GM12878 (cell line): ENCODE data around the gene PSMG3.

Source experiments
- FOS ChIP-seq: IDR thresholded peaks from 3 replicates; pipeline ENCODE4 v1.6.1; 2011; ENCODE audit warnings: borderline replicate concordance; ENCODE audit not compliant: insufficient read length; ENCODE audit errors: extremely low read depth
- FOXM1 ChIP-seq: IDR thresholded peaks from 2 replicates; pipeline ENCODE4 v1.6.1; 2012; ENCODE audit warnings: low read depth, mild to moderate bottlenecking, inconsistent platforms, low read length, moderate library complexity
- POLR2A ChIP-seq: IDR thresholded peaks from 2 replicates; pipeline ENCODE4 v1.6.1; 2011; ENCODE audit warnings: low read depth, mild to moderate bottlenecking, low read length
- TF ChIP-seq, protein P1 (sequence below): IDR thresholded peaks from 2 replicates; pipeline ENCODE4 v1.6.1; 2011; ENCODE audit warnings: low read depth, mild to moderate bottlenecking, low read length, moderate library complexity, borderline replicate concordance; ENCODE audit errors: extremely low read depth

DNA sequence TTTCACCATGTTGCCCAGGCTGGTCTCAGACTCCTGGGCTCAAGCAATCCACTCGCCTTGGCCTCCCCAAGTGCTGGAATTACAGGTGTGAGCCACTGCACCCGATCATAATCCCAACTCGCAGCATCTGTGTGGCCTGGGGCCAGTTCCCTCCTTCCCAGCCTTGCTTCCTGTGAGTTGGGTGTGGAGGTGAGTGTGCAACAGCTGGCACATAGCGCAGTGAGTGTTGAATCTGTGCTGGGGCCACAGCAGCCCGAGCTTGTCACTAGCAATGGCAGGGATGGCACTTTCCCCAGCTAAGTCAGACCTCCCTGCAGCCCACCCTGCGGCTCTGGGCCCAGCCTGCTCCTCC, 26.0 kb downstream of the PSMG3 start:
- TF ChIP-seq FOS (no peak), POLR2A (no peak), FOXM1 (no peak)
- TF ChIP-seq, protein P1, sequence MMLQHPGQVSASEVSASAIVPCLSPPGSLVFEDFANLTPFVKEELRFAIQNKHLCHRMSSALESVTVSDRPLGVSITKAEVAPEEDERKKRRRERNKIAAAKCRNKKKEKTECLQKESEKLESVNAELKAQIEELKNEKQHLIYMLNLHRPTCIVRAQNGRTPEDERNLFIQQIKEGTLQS = no peak
